ENCODE results near the gene AK4.
"Not testable (repeated sequence)": the region's sequence is repeated elsewhere in the genome, so short reads cannot be mapped to it uniquely, and the experiment has no call there.

The AK4 gene

DNA sequence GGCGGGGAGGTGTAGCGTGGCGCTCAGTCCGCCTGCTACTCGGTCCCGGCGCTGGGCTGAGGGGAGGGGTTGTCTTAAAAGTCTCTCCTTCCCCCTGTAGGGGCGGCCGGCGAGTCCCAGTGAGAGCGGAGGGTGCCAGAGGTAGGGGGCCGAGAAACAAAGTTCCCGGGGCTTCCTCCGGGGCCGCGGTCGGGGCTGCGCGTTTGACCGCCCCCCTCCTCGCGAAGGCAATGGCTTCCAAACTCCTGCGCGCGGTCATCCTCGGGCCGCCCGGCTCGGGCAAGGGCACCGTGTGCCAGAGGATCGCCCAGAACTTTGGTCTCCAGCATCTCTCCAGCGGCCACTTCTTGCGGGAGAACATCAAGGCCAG, at the start of gene AK4:
Gene AK4 (plus strand): TSS at position 26 of the 370 bp plus-strand sequence. CDS start 205 bp downstream, at position 231.
- peak within 1 kb of the TSS; percentile 86 for H3K4me3 ChIP-seq (ENCODE audit: low read length)
- not testable (repeated sequence) for H3K36me3 ChIP-seq (ENCODE audit: control insufficient read depth, insufficient read depth, low read length, severe bottlenecking); H3K9me3 ChIP-seq (ENCODE audit: control insufficient read depth, low read length); DNase-seq (ENCODE audit: low read depth); H3K27me3 ChIP-seq (replicated peaks; ENCODE audit: control insufficient read depth, insufficient read depth, low read length)
- peak within 1 kb of the TSS; percentile 89 for H3K9ac ChIP-seq (ENCODE audit: low read length)
- peaks cover 23% of the 10 kb centered on the region for H3K4me1 ChIP-seq (ENCODE audit: control insufficient read depth, insufficient read depth, low read length)

DNA sequence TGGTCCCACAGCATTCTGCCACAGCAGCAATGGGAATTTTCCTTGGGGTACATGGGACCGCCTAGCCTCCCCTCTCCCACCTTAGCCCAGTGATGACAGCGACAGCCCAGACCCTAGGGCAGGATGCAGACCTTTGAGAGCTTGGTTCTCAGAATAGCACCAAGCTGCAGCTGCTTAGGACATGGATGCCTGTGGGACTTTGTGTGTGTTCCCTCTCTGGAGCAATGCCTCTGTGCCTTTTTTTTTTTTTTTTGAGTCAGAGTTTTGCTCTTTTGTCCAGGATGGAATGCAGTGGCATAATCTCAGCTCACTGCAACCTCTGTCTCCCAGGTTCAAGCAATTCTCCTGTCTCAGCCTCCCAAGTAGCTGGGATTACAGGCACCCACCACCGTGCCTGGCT, 44.2 kb upstream of the AK4 start:
- peaks cover 30% of the 10 kb centered on the region for H3K4me1 ChIP-seq (ENCODE audit: control insufficient read depth, insufficient read depth, low read length)
- no peaks in the 10 kb centered on the region for H3K36me3 ChIP-seq (ENCODE audit: control insufficient read depth, insufficient read depth, low read length, severe bottlenecking)
- no peak overlapping the region for H3K4me3 ChIP-seq (ENCODE audit: low read length)
- peak overlapping the region; percentile 26 for H3K9ac ChIP-seq (ENCODE audit: low read length)
- no peak for DNase-seq (ENCODE audit: low read depth)
- no peaks in the 10 kb centered on the region for H3K27me3 ChIP-seq (replicated peaks; ENCODE audit: control insufficient read depth, insufficient read depth, low read length)
- H3K9me3 ChIP-seq (ENCODE audit: control insufficient read depth, low read length) = peaks cover 12% of the 10 kb centered on the region

DNA sequence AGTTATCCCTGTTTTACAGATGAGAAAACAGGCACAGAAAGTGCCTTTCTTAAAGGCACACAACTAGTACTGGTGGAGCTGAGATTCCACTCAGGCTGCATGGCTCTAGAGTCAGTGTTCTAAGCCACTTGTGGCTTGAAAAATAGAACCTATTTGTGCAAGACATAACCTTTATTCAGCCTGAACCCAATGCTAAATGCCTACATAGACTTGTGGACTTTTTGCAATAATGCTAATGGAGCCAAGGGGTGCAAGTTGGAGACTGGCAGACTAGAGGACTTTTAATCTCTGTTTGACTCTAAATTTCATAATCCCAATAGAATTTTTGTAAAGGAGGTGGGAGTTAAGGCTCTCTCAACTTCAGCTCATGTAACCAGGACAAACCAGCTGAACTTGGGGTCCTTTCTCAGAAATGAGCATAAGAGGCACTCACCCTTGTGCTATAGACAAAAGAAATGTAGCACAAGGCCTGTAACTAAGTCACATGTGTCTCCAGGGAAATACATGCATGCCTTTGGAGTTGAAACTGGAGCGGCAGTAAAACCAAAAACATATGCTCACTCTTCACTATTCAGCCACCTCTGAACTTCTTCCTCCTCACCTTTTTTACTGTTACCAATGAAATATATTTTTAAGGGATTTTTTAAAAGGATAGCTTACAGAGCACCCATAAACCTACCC, 43.0 kb upstream of the AK4 start:
- peaks cover under 1% of the 10 kb centered on the region for H3K9me3 ChIP-seq (ENCODE audit: control insufficient read depth, low read length)
- H3K4me3 ChIP-seq (ENCODE audit: low read length) = no peak overlapping the region
- H3K9ac ChIP-seq (ENCODE audit: low read length) = peak overlapping the region; percentile 62
- H3K4me1 ChIP-seq (ENCODE audit: control insufficient read depth, insufficient read depth, low read length) = peaks cover 30% of the 10 kb centered on the region
- peak; percentile 28 for DNase-seq (ENCODE audit: low read depth)
- H3K36me3 ChIP-seq (ENCODE audit: control insufficient read depth, insufficient read depth, low read length, severe bottlenecking) = no peaks in the 10 kb centered on the region
- no peaks in the 10 kb centered on the region for H3K27me3 ChIP-seq (replicated peaks; ENCODE audit: control insufficient read depth, insufficient read depth, low read length)

DNA sequence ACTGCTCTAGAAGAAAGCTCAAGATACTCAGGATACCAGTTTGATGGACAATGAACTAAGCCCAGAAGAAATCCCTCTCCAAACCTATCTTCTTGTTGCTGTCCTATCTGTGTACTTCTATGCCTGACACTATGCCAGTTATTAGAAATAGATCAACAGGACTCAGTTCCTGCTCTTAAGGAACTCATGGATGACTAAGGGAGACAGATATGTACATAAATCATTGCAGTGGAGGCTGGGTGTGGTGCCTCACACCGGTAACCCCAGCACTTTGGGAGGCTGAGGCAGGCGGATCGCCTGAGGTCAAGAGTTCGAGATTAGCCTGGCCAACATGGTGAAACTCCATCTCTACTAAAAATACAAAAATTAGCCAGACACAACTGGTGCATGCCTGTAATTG, 42.4 kb upstream of the AK4 start:
- Histone ChIP-seq H3K9me3 (ENCODE audit: control insufficient read depth, low read length) (no peaks in the 10 kb centered on the region), H3K36me3 (ENCODE audit: control insufficient read depth, insufficient read depth, low read length, severe bottlenecking) (no peaks in the 10 kb centered on the region), H3K4me3 (ENCODE audit: low read length) (no peak overlapping the region), H3K4me1 (ENCODE audit: control insufficient read depth, insufficient read depth, low read length) (peaks cover 30% of the 10 kb centered on the region), H3K9ac (ENCODE audit: low read length) (peak overlapping the region; percentile 62), H3K27me3 (replicated peaks; ENCODE audit: control insufficient read depth, insufficient read depth, low read length) (no peaks in the 10 kb centered on the region)
- peak; percentile 15 for DNase-seq (ENCODE audit: low read depth)

DNA sequence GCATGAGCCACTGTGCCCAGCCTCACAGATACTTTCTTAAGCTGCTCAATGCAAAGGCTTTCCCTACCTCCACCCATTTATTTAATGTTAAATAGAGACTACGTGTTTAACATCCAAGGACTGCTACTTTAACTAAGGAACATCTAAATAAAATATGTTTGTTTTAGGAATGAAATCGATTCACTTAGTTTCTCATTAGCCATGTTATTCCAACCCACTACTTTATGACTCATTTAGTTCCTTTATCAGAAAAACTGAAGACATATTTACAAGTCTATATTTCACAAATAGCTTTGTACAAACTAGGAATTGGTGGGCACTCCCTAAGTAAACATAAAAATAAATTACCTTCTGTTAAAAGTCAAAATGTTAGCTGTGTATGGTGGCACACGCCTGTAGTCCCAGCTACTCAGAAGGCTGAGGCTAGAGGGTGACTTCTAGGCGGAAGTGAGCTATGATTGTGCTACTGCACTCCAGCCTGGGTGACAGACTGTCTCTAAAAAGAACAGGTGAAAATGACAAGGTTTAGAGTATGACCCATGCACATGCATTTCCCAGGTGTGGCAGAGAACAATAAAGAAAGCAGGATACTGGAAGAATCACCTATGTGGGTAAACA, 39.9 kb upstream of the AK4 start:
- Histone ChIP-seq H3K4me1 (ENCODE audit: control insufficient read depth, insufficient read depth, low read length) (peaks cover 28% of the 10 kb centered on the region), H3K9me3 (ENCODE audit: control insufficient read depth, low read length) (no peaks in the 10 kb centered on the region), H3K27me3 (replicated peaks; ENCODE audit: control insufficient read depth, insufficient read depth, low read length) (no peaks in the 10 kb centered on the region), H3K4me3 (ENCODE audit: low read length) (no peak overlapping the region), H3K9ac (ENCODE audit: low read length) (no peak overlapping the region), H3K36me3 (ENCODE audit: control insufficient read depth, insufficient read depth, low read length, severe bottlenecking) (no peaks in the 10 kb centered on the region)
- no peak for DNase-seq (ENCODE audit: low read depth)

DNA sequence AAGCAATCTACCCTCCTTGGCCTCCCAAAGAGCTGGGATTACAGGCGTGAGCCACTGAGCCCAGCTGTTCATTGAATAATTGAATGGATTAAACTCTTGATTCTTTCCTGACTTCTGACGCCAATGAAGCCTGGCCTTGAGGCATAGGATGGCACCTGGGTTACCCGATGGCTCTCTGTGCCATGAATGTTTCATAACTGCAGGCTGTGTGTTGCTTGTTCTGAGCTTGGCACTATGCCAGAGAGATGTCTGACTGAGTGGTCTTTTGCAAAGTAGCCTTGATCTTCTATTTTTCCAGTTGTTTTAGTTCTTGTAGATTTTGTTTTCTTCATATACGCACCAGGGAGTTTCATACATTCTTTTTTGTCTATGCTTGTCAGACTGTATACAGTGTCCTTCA, 38.5 kb upstream of the AK4 start:
- H3K27me3 ChIP-seq (replicated peaks; ENCODE audit: control insufficient read depth, insufficient read depth, low read length) = no peaks in the 10 kb centered on the region
- no peaks in the 10 kb centered on the region for H3K9me3 ChIP-seq (ENCODE audit: control insufficient read depth, low read length)
- no peak overlapping the region for H3K9ac ChIP-seq (ENCODE audit: low read length)
- H3K4me1 ChIP-seq (ENCODE audit: control insufficient read depth, insufficient read depth, low read length) = peaks cover 16% of the 10 kb centered on the region
- H3K36me3 ChIP-seq (ENCODE audit: control insufficient read depth, insufficient read depth, low read length, severe bottlenecking) = no peaks in the 10 kb centered on the region
- no peak overlapping the region for H3K4me3 ChIP-seq (ENCODE audit: low read length)
- DNase-seq (ENCODE audit: low read depth) = no peak

DNA sequence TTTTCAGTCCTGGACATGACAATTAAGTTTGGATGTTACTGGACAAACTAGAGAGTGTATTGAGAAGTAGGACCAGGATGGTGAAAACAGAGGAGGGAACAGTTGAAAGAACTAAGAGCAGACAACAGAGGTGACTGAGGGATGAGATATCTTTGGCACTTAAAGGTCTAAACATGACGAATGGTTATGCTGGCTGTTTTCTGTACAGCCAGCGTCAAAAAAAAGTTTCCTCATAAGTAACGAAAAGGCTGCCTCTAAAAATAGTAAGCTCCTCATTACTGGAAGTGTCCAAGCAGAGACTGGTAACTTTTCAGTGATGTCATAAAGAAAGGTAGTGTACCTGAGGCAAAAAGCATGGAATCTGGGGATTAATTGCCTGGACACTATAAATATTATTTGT, 35.2 kb upstream of the AK4 start:
- Histone ChIP-seq H3K9ac (ENCODE audit: low read length) (no peak overlapping the region), H3K9me3 (ENCODE audit: control insufficient read depth, low read length) (no peaks in the 10 kb centered on the region), H3K4me1 (ENCODE audit: control insufficient read depth, insufficient read depth, low read length) (no peaks in the 10 kb centered on the region), H3K36me3 (ENCODE audit: control insufficient read depth, insufficient read depth, low read length, severe bottlenecking) (no peaks in the 10 kb centered on the region), H3K27me3 (replicated peaks; ENCODE audit: control insufficient read depth, insufficient read depth, low read length) (no peaks in the 10 kb centered on the region), H3K4me3 (ENCODE audit: low read length) (no peak overlapping the region)
- DNase-seq (ENCODE audit: low read depth) = no peak

DNA sequence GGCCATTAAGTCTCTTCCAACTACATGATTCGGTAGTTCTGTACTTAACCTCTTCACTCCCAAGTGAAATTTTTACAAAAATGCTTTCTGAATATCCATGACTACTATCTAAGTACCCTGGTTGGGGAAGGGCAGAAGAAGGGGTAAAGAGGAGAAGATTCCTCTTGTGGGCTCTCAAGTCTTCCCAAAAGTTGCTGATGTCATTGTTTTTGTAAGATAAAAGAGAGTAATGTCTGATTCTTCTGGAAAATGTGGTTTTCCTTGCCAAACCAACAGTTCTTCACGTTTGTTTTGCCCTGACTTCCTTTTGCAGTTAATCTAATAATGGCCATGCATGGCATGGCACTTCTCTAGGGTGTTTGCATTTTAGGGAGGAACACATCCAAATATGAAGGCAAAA, 34.7 kb upstream of the AK4 start:
- DNase-seq (ENCODE audit: low read depth) = no peak
- Histone ChIP-seq H3K4me3 (ENCODE audit: low read length) (no peak overlapping the region), H3K9ac (ENCODE audit: low read length) (no peak overlapping the region), H3K36me3 (ENCODE audit: control insufficient read depth, insufficient read depth, low read length, severe bottlenecking) (no peaks in the 10 kb centered on the region), H3K9me3 (ENCODE audit: control insufficient read depth, low read length) (no peaks in the 10 kb centered on the region), H3K27me3 (replicated peaks; ENCODE audit: control insufficient read depth, insufficient read depth, low read length) (no peaks in the 10 kb centered on the region), H3K4me1 (ENCODE audit: control insufficient read depth, insufficient read depth, low read length) (no peaks in the 10 kb centered on the region)

DNA sequence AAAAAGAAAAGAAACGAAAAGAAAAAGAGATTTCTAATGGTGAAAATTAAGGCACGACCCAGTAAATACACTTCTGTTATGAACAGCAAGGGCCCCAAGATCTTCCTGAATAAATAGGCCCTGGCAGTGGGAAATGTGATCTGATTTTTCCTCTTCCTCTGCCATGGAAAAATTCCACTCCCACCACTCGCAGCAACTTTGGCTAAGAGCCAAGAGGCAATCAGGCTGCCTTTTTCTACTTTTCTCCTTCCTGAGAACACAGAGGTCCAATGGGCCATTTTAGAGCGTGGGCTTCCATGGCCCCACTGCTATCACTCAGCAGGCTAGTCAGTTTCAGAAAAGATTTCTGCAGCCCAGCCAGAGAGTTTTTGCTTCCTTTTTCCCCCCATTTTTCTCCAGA, 33.7 kb upstream of the AK4 start:
- Histone ChIP-seq H3K9ac (ENCODE audit: low read length) (no peak overlapping the region), H3K9me3 (ENCODE audit: control insufficient read depth, low read length) (no peaks in the 10 kb centered on the region), H3K27me3 (replicated peaks; ENCODE audit: control insufficient read depth, insufficient read depth, low read length) (no peaks in the 10 kb centered on the region), H3K36me3 (ENCODE audit: control insufficient read depth, insufficient read depth, low read length, severe bottlenecking) (no peaks in the 10 kb centered on the region), H3K4me1 (ENCODE audit: control insufficient read depth, insufficient read depth, low read length) (peaks cover 3% of the 10 kb centered on the region), H3K4me3 (ENCODE audit: low read length) (no peak overlapping the region)
- DNase-seq (ENCODE audit: low read depth) = peak; percentile 9

DNA sequence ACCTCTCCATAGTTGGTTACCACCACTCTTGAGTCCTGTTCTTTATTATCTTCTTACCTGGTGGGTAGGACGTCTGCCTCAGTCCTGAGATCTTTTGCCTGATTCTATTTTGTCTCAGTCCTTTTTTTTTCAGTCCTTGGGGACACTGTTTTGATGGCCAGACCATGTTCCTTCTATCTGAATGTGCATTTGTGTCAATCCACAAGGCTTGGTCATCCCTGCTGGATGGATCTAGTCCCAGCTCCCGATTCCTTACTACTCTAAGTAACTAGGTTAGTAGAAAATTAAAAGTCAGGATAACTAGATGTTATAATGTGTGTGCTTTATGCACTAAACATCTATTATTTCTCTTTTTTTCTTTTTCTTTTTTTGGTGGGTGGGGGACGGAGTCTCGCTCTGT, 28.1 kb upstream of the AK4 start:
- H3K9ac ChIP-seq (ENCODE audit: low read length) = no peak overlapping the region
- no peaks in the 10 kb centered on the region for H3K27me3 ChIP-seq (replicated peaks; ENCODE audit: control insufficient read depth, insufficient read depth, low read length)
- H3K36me3 ChIP-seq (ENCODE audit: control insufficient read depth, insufficient read depth, low read length, severe bottlenecking) = no peaks in the 10 kb centered on the region
- DNase-seq (ENCODE audit: low read depth) = peak; percentile 36
- no peak overlapping the region for H3K4me3 ChIP-seq (ENCODE audit: low read length)
- peaks cover 3% of the 10 kb centered on the region for H3K4me1 ChIP-seq (ENCODE audit: control insufficient read depth, insufficient read depth, low read length)
- H3K9me3 ChIP-seq (ENCODE audit: control insufficient read depth, low read length) = no peaks in the 10 kb centered on the region

DNA sequence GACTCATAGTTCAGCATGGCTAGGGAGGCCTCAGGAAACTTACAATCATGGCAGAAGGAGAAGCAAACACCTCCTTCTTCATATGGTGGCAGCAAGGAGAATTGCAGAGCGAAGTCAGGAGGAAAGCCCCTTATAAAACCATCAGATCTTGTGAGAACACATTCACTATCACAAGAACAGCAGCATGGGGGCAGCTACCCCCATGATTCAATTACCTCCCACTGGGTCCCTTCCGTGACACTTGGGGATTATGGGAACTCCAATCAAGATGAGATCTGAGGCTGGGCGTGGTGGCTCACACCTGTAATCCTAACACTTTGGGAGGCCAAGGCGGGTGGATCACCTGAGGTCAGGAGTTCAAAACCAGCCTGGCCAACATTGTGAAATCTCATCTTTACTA, 18.9 kb upstream of the AK4 start:
- H3K4me3 ChIP-seq (ENCODE audit: low read length); H3K36me3 ChIP-seq (ENCODE audit: control insufficient read depth, insufficient read depth, low read length, severe bottlenecking); H3K27me3 ChIP-seq (replicated peaks; ENCODE audit: control insufficient read depth, insufficient read depth, low read length); H3K9ac ChIP-seq (ENCODE audit: low read length); H3K4me1 ChIP-seq (ENCODE audit: control insufficient read depth, insufficient read depth, low read length); DNase-seq (ENCODE audit: low read depth); H3K9me3 ChIP-seq (ENCODE audit: control insufficient read depth, low read length): not testable (repeated sequence)

DNA sequence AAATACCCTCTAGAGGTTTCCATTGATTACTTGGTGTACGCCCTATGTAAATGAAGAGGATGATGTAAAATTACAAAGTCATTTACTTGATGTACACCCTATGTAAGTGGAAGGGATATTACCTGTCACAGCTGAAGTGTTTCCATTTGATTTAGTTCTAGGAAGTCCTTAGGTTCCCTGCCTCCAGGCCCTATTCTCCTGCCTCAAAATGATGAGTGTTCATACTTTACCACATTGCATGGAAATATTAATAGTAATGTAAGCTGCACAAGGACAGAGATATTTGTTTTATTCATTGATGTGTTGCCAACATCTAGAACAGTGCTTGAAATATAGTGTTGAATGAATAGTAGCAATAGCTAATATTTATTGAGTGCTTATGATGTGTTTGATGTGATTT, 9.5 kb upstream of the AK4 start:
- no peaks in the 10 kb centered on the region for H3K9me3 ChIP-seq (ENCODE audit: control insufficient read depth, low read length)
- H3K27me3 ChIP-seq (replicated peaks; ENCODE audit: control insufficient read depth, insufficient read depth, low read length) = no peaks in the 10 kb centered on the region
- no peak overlapping the region for H3K4me3 ChIP-seq (ENCODE audit: low read length)
- H3K4me1 ChIP-seq (ENCODE audit: control insufficient read depth, insufficient read depth, low read length) = peaks cover 3% of the 10 kb centered on the region
- H3K36me3 ChIP-seq (ENCODE audit: control insufficient read depth, insufficient read depth, low read length, severe bottlenecking) = no peaks in the 10 kb centered on the region
- DNase-seq (ENCODE audit: low read depth) = no peak
- H3K9ac ChIP-seq (ENCODE audit: low read length) = no peak overlapping the region

All from adipocyte (in vitro differentiated cells).